Activated CD8-positive, alpha-beta memory T cell treated with anti-CD3 and anti-CD28 coated beads for 1 hour (primary cell): ENCODE measurements around the gene PEX3.
"Not testable (repeated sequence)": the region's sequence is repeated elsewhere in the genome, so short reads cannot be mapped to it uniquely, and the experiment has no call there.

Experiments
- DNase-seq, 2 donors: peaks; one replicate each; pipeline ENCODE4 v3.0.0-alpha.2; 2020; ENCODE audit warnings: low read depth in 1 of 2; ENCODE audit errors: extremely low read depth in 1 of 2

Gene PEX3

GRCh38 chr6:143443096-143443495, 7.5 kb upstream of the PEX3 start:
- no peak for DNase-seq

- not testable (repeated sequence) for DNase-seq
Observed at GRCh38 chr6:143447865-143448264, 2.7 kb upstream of the PEX3 start.

- DNase-seq, result no peak
Observed at GRCh38 chr6:143449082-143449713, 1.4 kb upstream of the PEX3 start.

GRCh38 chr6:143449714-143450452, 722 bp upstream of the PEX3 start:
- DNase-seq, result peak in 1 of 2 donors; percentile 1

- no peak for DNase-seq
Observed at GRCh38 chr6:143451531-143451930, 926 bp downstream of the PEX3 start.

GRCh38 chr6:143457563-143458359, 7.2 kb downstream of the PEX3 start:
- DNase-seq, result no peak

GRCh38 chr6:143465546-143465945, 14.9 kb downstream of the PEX3 start:
- no peak for DNase-seq

- DNase-seq, result no peak
Observed at GRCh38 chr6:143468026-143468425, 17.4 kb downstream of the PEX3 start.

GRCh38 chr6:143468823-143469222, 18.2 kb downstream of the PEX3 start:
- not testable (repeated sequence) for DNase-seq

GRCh38 chr6:143471822-143472221, 21.2 kb downstream of the PEX3 start:
- DNase-seq, result no peak

GRCh38 chr6:143476545-143476944, 25.9 kb downstream of the PEX3 start:
- DNase-seq, result no peak

- DNase-seq, result no peak
Observed at GRCh38 chr6:143478479-143479062, 28.0 kb downstream of the PEX3 start.

GRCh38 chr6:143482593-143482992, 32.0 kb downstream of the PEX3 start:
- DNase-seq, result no peak

- no peak for DNase-seq
Observed at GRCh38 chr6:143485967-143486366, 35.4 kb downstream of the PEX3 start.

GRCh38 chr6:143486752-143487151, 36.1 kb downstream of the PEX3 start:
- DNase-seq, result no peak

GRCh38 chr6:143490244-143490643, 39.6 kb downstream of the PEX3 start:
- DNase-seq, result no peak

- DNase-seq, result no peak
Observed at GRCh38 chr6:143490775-143491174, 40.2 kb downstream of the PEX3 start.

GRCh38 chr6:143496974-143497373, 46.4 kb downstream of the PEX3 start:
- DNase-seq, result no peak

- DNase-seq, result no peak
Observed at GRCh38 chr6:143498428-143498827, 47.8 kb downstream of the PEX3 start.

GRCh38 chr6:143501851-143502250, 51.2 kb downstream of the PEX3 start:
- no peak for DNase-seq

GRCh38 chr6:143504369-143504768, 53.8 kb downstream of the PEX3 start:
- DNase-seq, result no peak
